Measurements from ENCODE around the gene CTNNA3.

DNA sequence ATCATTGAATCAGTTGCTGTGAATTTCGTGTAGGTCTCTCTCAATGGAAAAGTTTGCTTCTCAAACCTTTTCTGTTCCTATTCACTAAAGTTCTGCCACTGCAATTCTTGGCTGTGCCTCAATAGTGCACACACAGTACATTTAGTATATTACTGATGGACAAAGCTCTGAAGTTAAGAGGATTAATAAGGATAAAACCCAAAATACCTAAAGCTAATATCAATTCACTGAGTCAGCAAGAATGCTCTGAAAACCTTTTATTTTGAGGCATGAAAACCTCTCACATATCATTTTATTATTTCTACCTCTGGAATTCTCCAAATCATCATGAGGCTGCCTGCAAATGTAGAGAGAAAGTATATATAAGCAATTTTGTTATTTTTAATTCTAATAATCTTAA lies 1403.5 kb downstream of the CTNNA3 start:
- TF ChIP-seq, protein P1, sequence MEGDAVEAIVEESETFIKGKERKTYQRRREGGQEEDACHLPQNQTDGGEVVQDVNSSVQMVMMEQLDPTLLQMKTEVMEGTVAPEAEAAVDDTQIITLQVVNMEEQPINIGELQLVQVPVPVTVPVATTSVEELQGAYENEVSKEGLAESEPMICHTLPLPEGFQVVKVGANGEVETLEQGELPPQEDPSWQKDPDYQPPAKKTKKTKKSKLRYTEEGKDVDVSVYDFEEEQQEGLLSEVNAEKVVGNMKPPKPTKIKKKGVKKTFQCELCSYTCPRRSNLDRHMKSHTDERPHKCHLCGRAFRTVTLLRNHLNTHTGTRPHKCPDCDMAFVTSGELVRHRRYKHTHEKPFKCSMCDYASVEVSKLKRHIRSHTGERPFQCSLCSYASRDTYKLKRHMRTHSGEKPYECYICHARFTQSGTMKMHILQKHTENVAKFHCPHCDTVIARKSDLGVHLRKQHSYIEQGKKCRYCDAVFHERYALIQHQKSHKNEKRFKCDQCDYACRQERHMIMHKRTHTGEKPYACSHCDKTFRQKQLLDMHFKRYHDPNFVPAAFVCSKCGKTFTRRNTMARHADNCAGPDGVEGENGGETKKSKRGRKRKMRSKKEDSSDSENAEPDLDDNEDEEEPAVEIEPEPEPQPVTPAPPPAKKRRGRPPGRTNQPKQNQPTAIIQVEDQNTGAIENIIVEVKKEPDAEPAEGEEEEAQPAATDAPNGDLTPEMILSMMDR (IDR thresholded peaks at IDR 0.05), result no peak
- no peak for TF ChIP-seq POLR2A (IDR thresholded peaks at IDR 0.05)
